HG03442 (cell line): Measurements from ENCODE around the gene TLN1.

Source experiments
- ATAC-seq: cut with Tn5 transposase; IDR thresholded peaks from one replicate; pipeline ENCODE4 v1.9.1; 2021; ENCODE audit warnings: mild to moderate bottlenecking, moderate library complexity; ENCODE audit not compliant: unreplicated experiment

Gene TLN1

DNA sequence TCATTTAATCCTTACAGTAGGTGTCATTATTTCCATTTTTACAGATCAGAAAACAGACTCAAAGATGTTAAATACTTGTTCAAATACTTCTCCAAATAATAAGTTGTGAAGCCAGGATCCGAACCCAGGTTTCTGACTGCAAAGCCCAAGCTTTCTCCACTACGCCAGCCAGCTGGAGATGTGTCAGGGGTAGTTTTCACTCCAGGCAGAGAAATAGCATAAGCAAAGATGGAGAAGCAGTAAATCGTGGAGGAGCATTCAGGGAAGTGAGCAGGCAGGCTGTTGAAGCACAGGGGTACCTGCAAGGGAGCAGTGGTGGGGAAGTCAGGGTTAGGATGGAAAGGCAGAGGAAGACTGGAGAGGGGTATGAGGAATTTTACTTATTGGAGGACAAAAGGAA is 2.9 kb downstream of the TLN1 start:
- no peak for ATAC-seq

DNA sequence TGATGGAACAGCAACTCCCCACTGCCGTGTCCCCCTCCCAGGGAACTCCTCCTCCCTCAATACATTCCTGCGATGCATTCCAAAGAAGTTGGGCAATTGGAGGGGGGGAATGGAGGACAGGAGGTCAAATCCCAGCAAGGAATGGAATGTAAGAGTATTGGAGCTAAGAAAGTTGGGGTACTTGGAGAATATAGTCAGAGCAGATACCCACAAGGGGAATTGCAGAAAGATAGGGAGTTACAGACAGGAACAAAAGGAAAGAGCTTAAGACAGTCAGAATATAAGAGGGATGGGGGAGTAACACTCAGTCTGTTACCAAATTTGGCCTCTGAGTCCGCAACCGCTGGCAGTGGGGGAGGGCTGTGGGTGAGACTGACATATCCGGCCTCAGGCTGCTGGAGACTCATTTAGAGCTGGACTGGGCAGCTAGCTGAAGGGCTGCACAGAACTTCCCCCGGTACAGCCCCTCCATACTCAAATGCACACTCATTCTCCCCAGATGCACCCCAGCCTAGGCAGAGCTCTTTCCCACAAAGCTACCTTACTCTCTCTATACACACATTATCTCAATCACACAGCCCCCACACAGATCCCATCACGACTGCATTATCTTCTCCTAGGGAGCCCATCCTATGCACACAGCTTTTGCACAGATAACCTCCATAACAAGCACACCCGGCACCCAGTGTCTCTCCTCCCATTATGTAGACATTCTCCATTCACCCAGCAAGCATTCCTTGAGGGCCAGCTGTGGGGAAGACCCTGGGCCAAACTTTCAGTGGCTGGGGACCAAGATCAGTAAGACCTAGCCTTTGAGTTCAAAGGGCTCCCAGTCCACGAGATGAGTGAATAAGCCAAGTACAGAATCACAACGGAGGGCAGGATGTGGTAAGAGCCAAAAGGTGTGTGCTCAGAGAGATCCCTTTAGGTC is 3.7 kb downstream of the TLN1 start:
- ATAC-seq, result no peak

- no peak for ATAC-seq
These were observed 4.3 kb downstream of the TLN1 start for GRCh38 chr9:35727676-35728040.

DNA sequence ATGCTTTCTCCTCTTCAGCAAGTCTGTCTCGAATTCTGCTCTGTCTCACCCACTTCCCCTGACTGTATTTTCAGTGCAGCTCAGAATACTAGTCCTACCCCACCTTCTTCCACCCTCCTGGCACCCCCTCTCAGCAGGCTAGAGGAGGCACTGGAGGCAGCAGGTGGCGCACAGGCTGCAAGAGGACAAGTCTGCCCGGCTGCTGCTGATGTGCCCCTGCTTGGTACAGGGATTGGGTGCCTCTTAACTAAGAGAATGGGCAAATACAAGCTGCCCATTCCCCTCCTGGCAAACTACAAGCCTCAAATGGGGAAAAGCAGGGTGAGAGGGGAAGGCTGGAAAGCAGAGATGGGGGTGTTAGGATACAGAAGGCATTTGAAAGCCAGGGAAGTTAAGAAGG is 5.1 kb downstream of the TLN1 start:
- no peak for ATAC-seq

- ATAC-seq, result no peak
These were observed 6.6 kb downstream of the TLN1 start for GRCh38 chr9:35725362-35725761.

GRCh38 chr9:35723908-35724307 is 8.1 kb downstream of the TLN1 start:
- ATAC-seq, result no peak

DNA sequence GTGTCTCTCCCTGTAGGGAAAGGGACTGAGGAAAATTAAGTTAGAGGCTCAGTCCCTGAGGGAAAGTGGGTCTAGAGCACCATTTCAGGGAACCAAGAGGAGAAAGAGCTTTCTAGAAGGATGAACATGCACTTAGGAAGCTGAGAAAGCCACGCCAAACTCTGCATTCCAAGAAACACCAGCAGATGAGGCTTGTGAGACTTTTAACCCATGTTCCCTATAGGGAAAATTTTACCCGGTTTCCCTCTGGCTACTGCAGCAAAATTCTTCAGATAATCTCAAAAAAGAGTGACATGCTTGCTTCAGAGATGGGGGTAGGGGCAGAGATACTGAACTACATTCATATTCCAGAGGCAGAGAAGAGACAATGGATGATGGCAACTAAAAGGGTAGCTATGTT is 8.6 kb downstream of the TLN1 start:
- ATAC-seq, result no peak

GRCh38 chr9:35719546-35719945 is 12.4 kb downstream of the TLN1 start:
- ATAC-seq, result no peak

DNA sequence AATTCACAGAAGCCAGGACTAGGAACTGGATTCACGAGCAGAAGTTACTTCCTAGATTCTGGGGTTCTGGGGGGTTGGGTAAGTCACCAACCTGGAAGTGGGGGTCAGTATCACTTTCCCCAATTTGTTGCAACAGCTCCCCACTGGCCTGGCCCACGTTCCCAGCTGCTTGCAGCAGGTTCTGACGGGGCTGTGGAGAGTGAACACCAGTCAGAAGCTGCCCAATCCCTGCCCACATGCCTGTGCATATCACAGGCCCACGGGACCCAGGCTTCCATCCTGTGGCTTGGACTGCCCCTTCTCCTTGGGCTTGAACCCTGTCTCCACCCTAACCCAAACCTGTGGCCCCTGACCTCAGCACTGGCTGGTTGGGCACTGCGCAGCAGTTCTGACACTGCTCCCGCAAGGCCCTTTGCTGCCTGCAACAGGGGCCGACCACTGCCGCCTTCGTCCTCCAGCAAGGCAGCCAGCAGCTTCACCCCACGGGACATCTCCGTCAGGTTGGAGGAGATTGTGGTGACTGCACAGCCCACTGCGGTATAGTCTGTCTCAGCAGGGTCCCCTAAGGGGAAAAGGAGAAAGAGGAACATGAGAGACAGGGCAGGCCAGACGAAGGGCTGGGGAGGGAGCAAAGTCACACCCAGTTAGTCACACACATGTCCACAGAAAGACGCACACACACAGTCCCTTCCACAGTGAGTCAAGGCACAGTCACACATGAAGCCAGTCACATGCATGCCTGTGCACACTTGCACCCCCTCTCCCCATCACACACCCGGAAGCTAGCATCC is 13.1 kb downstream of the TLN1 start:
- ATAC-seq, result no peak

DNA sequence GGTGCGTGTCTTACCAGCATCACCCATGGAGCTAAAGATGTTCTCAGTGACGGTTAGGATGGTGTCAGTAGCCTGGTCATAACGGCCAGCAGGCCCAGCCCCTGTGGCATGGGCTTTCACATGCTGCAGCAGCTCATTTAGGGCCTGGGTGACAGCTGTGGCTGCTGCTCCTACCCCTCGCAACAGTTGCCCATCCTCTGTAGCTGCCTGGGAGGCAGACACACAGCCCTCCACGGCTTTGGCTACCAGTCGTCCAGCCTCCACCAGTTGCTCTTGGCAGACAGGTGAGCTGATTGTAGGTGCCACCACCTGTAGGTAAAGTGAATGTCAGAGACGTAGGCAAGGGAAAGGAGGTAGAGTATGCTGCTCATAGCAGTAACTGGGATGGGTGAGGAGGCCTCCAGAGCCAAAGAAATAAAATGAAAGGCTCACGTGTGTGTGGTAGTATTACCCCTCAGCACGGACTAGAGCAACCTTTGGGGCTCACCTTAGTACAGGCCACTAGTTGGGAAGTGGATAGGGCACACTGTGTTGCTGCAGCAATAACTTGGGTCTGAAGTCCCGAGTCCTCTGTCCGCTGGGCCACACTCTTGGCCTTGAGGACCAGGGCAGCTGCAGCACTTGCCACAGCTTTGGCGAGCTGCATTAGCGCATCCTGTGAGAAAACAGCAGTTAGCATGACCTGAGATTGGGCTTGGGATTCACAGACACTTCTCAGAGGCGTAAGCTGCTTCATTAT is 14.7 kb downstream of the TLN1 start:
- no peak for ATAC-seq

DNA sequence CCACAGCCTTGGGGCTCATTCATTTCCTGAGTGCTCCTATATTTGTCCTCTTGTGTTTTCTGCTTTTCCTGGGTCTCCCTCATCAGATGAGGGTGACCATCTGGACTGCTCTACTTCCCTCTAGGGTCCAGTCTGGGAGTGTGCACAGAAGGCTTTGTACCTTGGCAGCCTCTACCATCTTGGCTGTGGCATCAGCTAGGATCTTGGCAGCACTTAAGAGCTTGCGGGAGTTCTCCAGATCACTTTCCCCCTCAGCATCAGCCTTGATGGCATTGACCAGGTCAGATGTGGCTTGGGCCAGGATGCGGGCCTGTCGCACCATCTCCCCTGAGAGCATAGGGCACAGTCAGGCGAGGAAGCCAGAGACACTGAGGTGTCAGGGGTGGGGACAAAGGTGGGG is 15.8 kb downstream of the TLN1 start:
- ATAC-seq, result no peak

DNA sequence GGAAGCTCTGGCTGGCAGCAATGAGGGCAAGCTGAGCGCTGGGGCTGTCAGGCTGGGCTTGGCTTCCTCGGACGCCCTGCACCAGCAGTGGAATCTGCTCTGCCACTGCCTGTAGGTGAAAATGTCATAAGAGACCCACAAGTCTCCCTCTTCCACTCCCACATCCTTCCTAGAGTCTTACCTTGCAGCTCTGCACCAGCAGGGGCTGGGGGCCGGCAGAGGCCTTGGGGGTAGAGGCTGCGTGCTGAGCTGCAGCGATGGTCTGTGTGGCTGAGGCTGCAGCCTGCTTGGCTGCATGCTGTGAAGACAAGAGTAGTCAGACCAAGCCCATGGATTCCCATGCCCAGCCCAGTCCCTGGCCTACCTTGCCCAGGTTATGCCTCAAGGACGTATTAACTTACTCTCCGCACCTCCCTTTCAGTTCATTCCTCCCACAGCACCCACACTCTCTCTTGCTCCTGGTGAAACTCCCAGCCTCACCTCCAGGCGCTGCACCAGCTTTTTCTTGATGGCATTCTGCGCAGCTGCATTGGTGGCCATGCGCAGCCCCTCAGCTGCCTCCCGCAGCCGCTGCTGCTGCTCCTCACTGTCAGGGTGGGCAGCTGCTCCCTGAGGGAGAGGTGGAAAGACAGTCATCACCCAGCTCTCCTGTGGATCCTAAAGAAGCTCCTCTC is 17.3 kb downstream of the TLN1 start:
- no peak for ATAC-seq

- no peak for ATAC-seq
These were observed 17.9 kb downstream of the TLN1 start for GRCh38 chr9:35714123-35714522.

GRCh38 chr9:35713578-35713977 is 18.4 kb downstream of the TLN1 start:
- ATAC-seq, result no peak

- ATAC-seq, result no peak
These were observed 19.1 kb downstream of the TLN1 start for GRCh38 chr9:35712762-35713400.

GRCh38 chr9:35711501-35712428 is 20.2 kb downstream of the TLN1 start:
- ATAC-seq, result no peak

- ATAC-seq, result no peak
These were observed 21.0 kb downstream of the TLN1 start for GRCh38 chr9:35710818-35711500.

GRCh38 chr9:35708146-35708545 is 23.8 kb downstream of the TLN1 start:
- ATAC-seq, result no peak

DNA sequence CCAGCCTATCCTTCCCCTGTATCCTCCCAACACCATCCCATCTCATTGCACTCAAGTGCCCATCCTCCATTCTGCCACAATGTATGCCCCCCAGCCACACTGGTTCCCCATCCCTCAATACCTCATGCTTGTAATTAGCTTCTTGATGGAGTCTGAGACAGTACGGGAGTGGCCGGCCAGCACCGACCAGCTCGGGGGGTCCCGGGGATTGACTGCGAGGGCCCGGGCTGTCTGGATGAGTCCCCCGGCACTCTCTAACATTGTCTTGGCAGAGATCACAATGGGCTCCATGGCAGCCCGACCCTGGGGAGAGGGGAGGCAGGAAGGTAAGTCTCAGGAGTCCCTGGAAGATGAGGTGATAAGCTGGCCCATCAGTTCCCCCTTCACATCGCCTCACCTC is 25.0 kb downstream of the TLN1 start:
- no peak for ATAC-seq
